Kidney epithelial cell (primary cell): Measurements from ENCODE around the gene ARID3A. TPM values are rescaled to one million over a fixed set of nuclear protein-coding genes. Genes with fewer than 3 reads are reported as not detected.
"Not testable (repeated sequence)": the region's sequence is repeated elsewhere in the genome, so short reads cannot be mapped to it uniquely, and the experiment has no call there.

Source experiments
- DNase-seq: peaks from one replicate; pipeline ENCODE4 v3.0.0-alpha.2; 2010; ENCODE audit warnings: low read depth
- H3K27me3 ChIP-seq: 2 replicates; pipeline ENCODE4 v1.6.0; 2011; ENCODE audit warnings: low read length; ENCODE audit not compliant: control insufficient read depth, insufficient read depth
- H3K36me3 ChIP-seq: 2 replicates; pipeline ENCODE4 v1.5.1; 2011; ENCODE audit warnings: low read length; ENCODE audit not compliant: control insufficient read depth, insufficient read depth
- H3K4me3 ChIP-seq: 2 replicates; pipeline ENCODE4 v1.5.1; 2011; ENCODE audit warnings: low read depth, mild to moderate bottlenecking, control low read depth, low read length
- CTCF ChIP-seq: IDR thresholded peaks from 2 replicates; pipeline ENCODE4 v1.5.1; 2011; ENCODE audit warnings: mild to moderate bottlenecking, moderate library complexity, low read length, control low read depth, inconsistent platforms; ENCODE audit not compliant: insufficient read depth, poor library complexity, severe bottlenecking
- total RNA-seq: library from RNA; depleted of rRNA; stranded (reverse); fragments of >200 nt; gene quantifications from 2 replicates; pipeline ENCODE4 v1.2.3, GENCODE V29; 2015

ARID3A gene, protein sequence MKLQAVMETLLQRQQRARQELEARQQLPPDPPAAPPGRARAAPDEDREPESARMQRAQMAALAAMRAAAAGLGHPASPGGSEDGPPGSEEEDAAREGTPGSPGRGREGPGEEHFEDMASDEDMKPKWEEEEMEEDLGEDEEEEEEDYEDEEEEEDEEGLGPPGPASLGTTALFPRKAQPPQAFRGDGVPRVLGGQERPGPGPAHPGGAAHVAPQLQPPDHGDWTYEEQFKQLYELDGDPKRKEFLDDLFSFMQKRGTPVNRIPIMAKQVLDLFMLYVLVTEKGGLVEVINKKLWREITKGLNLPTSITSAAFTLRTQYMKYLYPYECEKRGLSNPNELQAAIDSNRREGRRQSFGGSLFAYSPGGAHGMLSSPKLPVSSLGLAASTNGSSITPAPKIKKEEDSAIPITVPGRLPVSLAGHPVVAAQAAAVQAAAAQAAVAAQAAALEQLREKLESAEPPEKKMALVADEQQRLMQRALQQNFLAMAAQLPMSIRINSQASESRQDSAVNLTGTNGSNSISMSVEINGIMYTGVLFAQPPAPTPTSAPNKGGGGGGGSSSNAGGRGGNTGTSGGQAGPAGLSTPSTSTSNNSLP
- total RNA-seq, result 24.8 and 27.4 TPM in 2 replicates

DNA sequence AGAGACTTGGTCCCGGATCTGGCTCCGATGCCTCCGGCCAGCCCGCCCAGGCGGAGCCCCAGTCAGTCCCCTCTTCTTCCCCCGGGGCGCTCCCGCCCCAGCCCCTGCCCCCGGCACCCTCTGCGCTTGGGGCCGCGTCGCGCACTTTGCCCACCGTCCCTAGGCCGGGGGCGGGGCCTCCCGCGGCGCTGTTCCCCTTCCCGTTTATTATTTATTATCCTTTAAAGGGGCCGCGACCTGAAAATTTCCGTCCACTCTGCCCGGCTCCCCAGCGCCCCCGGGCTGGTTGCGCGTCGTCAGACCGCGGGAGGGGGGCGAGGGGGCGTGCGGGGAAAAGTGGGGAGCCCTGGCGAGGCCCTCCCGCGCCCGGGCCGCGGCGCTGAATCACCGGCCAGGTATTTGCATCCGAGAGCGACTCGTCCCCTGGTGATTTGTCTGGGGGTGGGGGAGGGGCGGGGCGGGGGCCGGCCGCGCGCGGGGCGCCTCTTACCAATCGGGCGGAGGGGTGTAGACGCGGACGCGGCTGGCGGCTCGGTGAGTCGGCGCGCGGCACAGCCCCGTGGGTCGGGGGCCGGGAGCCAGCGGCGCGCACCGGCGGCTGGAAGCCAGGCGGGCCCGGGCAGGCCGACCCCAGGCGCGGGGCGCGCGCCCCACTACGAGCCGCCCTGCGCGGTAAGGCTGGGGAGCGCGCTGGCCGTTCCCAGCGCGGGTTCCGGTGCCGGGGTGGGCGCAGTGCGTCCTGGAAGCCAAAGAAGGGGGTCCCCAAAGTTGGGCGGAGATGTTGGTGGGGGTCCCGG is at the start of gene ARID3A:
ARID3A (plus strand) TSS at position 510 of the 797 bp plus-strand sequence. CDS start 3,494 bp downstream, outside the sequence.
- no peak for TF ChIP-seq CTCF
- Histone ChIP-seq H3K4me3 (peak within 1 kb of the TSS; percentile 96), H3K36me3 (no peaks in the 10 kb centered on the region), H3K27me3 (peaks cover 3% of the 10 kb centered on the region)
- no peak for DNase-seq

DNA sequence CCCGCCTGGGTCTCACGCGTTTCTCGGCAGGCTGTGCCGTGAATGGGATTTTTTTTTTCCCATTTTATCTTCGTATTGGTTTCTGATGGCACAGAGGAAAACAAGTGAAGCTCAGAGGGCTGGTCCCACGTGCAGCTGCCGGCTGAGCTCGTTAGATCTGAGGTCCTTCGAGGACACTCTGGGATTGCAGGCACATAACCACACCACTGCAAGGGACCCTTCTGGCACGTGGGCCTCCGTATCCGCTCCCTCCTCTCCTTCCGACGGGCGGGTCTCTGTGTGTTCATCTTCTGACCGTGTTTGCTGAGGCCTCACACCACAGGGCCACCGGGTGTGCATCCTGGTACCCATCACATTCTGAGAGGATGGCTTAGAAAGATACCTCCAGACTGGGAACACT is 49.7 kb upstream of the ARID3A start:
- TF ChIP-seq CTCF, result no peak
- no peak for DNase-seq
- Histone ChIP-seq H3K27me3 (no peaks in the 10 kb centered on the region), H3K36me3 (peaks cover 5% of the 10 kb centered on the region), H3K4me3 (no peak overlapping the region)

GRCh38 chr19:876780-877314 is 49.0 kb upstream of the ARID3A start:
- peaks cover 5% of the 10 kb centered on the region for H3K36me3 ChIP-seq
- no peak for DNase-seq
- H3K27me3 ChIP-seq, result no peaks in the 10 kb centered on the region
- TF ChIP-seq CTCF, result no peak
- no peak overlapping the region for H3K4me3 ChIP-seq

GRCh38 chr19:877992-878660 is 47.7 kb upstream of the ARID3A start:
- H3K36me3 ChIP-seq, H3K4me3 ChIP-seq, DNase-seq, H3K27me3 ChIP-seq: not testable (repeated sequence)

DNA sequence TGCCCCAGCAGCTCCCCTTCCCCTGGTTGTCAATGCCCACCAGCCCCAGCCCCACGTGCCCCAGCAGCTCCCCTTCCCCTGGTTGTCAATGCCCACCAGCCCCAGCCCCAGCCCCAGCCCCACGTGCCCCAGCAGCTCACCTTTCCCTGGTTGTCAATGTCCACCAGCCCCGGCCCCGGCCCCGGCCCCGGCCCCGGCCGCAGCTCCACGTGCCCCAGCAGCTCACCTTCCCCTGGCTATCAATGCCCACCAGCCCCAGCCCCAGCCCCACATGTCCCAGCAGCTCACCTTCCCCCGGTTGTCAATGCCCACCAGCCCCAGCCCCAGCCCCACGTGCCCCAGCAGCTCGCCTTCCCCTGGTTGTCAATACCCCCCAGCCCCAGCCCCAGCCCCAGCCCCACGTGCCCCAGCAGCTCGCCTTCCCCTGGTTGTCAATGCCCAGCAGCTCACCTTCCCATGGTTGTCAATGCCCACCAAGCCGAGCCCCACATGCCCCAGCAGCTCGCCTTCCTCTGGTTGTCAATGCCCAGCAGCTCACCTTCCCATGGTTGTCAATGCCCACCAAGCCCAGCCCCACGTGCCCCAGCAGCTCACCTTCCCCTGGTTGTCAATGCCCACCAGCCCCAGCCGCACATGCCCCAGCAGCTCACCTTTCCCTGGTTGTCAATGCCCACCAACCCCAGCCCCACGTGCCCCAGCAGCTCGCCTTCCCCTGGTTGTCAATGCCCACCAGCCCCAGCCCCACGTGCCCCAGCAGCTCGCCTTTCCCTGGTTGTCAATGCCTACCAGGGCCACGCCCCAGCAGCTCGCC is 46.9 kb upstream of the ARID3A start:
- DNase-seq, H3K36me3 ChIP-seq: not testable (repeated sequence)

DNA sequence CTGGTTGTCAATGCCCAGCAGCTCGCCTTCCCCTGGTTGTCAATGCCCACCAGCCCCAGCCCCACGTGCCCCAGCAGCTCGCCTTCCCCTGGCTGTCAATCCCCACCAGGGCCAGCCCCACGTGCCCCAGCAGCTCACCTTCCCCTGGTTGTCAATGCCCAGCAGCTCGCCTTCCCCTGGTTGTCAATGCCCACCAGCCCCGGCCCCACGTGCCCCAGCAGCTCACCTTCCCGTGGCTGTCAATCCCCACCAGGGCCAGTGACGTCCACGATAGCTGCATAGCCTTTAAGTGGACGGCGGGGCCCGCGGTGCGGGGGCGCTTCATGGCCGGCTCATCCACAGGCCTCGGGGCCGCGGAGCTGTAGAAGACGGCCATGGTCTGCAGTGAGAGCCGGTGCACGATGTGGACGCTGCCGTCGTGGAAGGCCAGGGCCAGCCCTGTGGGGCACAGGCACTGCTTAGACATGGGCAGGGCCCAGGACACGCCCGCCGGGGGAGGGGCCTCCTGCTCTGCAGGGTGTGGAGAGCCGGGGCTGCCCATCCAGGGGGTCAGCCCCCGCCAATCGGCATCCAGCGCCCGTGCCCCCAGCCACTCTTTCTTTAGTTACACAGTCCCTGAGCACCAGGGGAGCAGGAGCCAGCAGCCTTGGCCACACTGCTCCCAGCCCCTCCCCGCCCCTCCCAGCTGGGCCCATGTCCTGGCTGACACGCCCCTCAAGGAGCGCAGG is 46.0 kb upstream of the ARID3A start:
- no peak for DNase-seq
- Histone ChIP-seq H3K36me3 (no peaks in the 10 kb centered on the region), H3K4me3 (no peak overlapping the region), H3K27me3 (no peaks in the 10 kb centered on the region)
- TF ChIP-seq CTCF, result no peak

More for the DNA sequence above, 46.9 kb upstream of the ARID3A start:
- not testable (repeated sequence) for H3K4me3 ChIP-seq, H3K27me3 ChIP-seq
